Lung (tissue), 12 donors: ENCODE results near the gene TAPBPL. TPM values are rescaled to one million over a fixed set of nuclear protein-coding genes. Genes with fewer than 3 reads are reported as not detected.

Source experiments
- ATAC-seq: fragments of 200-7000 bp; cut with Tn5 transposase; one replicate; pipeline ENCODE4 v1.9.1; 2020; ENCODE audit warnings: moderate number of reproducible peaks; ENCODE audit not compliant: insufficient read depth, low FRiP score
- DNase-seq, 3 donors: peaks; one replicate each; pipeline ENCODE4 v3.0.0-alpha.2; 2013 to 2017
- H3K27ac ChIP-seq, 2 donors: one replicate each; pipeline ENCODE4 v1.5.1; 2013; ENCODE audit warnings: mild to moderate bottlenecking in 2 of 2, moderate library complexity in 2 of 2, control low read depth in 1 of 2, inconsistent platforms in 1 of 2, low read depth in 1 of 2, low read length in 1 of 2
- H3K27me3 ChIP-seq, 3 donors: one replicate each; pipeline ENCODE4 v1.5.1; 2013; ENCODE audit warnings: low read length in 2 of 3; ENCODE audit not compliant: control insufficient read depth in 3 of 3, insufficient read depth in 3 of 3
- H3K36me3 ChIP-seq, 4 donors: one replicate each; pipeline ENCODE4 v1.5.1; 2013; ENCODE audit warnings: low read length in 4 of 4, mild to moderate bottlenecking in 1 of 4, moderate library complexity in 1 of 4; ENCODE audit not compliant: control insufficient read depth in 4 of 4, insufficient read depth in 4 of 4
- H3K4me1 ChIP-seq, 5 donors: one replicate each; pipeline ENCODE4 v1.5.1; 2013; ENCODE audit warnings: low read length in 5 of 5, mild to moderate bottlenecking in 2 of 5, moderate library complexity in 1 of 5; ENCODE audit not compliant: control insufficient read depth in 5 of 5, insufficient read depth in 5 of 5
- H3K4me3 ChIP-seq: one replicate; pipeline ENCODE4 v1.5.1; 2013; ENCODE audit warnings: mild to moderate bottlenecking, control low read depth, moderate library complexity
- H3K9ac ChIP-seq, 2 donors: one replicate each; pipeline ENCODE4 v1.5.1; 2013; ENCODE audit warnings: low read length in 2 of 2, control low read depth in 1 of 2; ENCODE audit not compliant: insufficient read depth in 1 of 2
- H3K9me3 ChIP-seq, 4 donors: one replicate each; pipeline ENCODE4 v1.5.1; 2013; ENCODE audit warnings: low read length in 3 of 4, mild to moderate bottlenecking in 1 of 4, moderate library complexity in 1 of 4; ENCODE audit not compliant: control insufficient read depth in 4 of 4, insufficient read depth in 3 of 4
- WGBS, 2 donors: extraction: QIAGEN DNeasy Blood & Tissue Kit; methylation state at CpG; one replicate each; pipeline ENCODE4 v1.1.7; 2013; 5-methylcytosine and 5-hydroxymethylcytosine counted together
- polyA plus RNA-seq, 2 donors: library from polyadenylated mRNA; stranded (reverse); fragments of 200-250 nt; gene quantifications; one replicate each; pipeline ENCODE4 v1.2.1, GENCODE V29; 2013
- total RNA-seq, 2 donors: library from RNA; depleted of rRNA in 1 of 2; stranded (reverse); fragments of >200 nt in 1 of 2; gene quantifications; one replicate each; pipeline ENCODE4 v1.2.1, GENCODE V29; 2014 to 2021
- TF ChIP-seq, protein P1 (sequence below): IDR thresholded peaks from 2 replicates; pipeline ENCODE4 v1.5.1; 2012; ENCODE audit warnings: mild to moderate bottlenecking; ENCODE audit errors: control extremely low read depth, extremely low read depth
- donor health status: control.
- donor health status: control.
- donor health status: Bipolar disorder and iron deficiency.
- donor health status: healthy.
- donor health status: DM: yes; HTN: yes; CAD: no.

TAPBPL gene
- total and polyA plus RNA-seq, 4 donors = 11.2 to 28.2 (median 27.1) TPM

DNA sequence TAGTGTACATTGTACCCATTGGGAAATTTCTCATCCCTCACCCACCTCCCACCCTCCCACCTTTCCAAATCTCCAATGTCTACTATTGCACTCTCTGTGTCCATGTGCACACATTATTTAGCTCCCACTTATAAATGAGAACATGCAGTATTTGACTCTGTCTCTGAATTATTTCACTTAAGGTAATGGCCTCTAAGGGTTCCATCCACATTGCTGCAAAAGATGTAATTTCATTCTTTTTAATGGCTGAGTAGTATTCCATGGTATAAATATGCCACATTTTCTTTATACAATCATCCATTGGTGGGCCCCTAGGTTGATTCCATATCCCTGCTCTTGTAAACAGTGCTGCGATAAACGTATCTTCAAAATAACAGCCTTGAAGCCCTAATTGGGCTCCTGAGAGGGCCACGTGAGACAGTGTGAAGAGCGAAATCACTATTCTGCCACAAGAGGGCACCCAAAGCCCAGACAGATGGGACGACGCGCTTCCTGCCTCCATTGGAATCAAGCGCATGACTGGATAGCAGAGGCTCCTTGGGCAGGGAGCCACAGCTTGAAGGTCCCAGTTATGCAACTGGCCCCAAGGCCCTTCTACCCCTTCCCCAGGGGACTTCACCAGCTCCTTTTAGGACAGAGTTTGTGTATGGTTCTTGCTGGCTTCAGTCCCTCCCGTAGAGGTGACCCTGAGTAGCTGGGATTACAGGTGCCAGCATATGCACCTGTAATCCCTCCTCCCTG is 28.4 kb upstream of the TAPBPL start:
- DNase-seq (peak; percentile 83 to 93 (median 92)), ATAC-seq (peak; percentile 89)
- H3K9ac ChIP-seq = no peak overlapping the region
- TF ChIP-seq, protein P1, sequence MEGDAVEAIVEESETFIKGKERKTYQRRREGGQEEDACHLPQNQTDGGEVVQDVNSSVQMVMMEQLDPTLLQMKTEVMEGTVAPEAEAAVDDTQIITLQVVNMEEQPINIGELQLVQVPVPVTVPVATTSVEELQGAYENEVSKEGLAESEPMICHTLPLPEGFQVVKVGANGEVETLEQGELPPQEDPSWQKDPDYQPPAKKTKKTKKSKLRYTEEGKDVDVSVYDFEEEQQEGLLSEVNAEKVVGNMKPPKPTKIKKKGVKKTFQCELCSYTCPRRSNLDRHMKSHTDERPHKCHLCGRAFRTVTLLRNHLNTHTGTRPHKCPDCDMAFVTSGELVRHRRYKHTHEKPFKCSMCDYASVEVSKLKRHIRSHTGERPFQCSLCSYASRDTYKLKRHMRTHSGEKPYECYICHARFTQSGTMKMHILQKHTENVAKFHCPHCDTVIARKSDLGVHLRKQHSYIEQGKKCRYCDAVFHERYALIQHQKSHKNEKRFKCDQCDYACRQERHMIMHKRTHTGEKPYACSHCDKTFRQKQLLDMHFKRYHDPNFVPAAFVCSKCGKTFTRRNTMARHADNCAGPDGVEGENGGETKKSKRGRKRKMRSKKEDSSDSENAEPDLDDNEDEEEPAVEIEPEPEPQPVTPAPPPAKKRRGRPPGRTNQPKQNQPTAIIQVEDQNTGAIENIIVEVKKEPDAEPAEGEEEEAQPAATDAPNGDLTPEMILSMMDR = peak; percentile 89
- H3K9me3 ChIP-seq = no peaks in the 10 kb centered on the region
- no peaks in the 10 kb centered on the region for H3K27me3 ChIP-seq
- H3K4me1 ChIP-seq = peaks cover 0 to 3% (median 0%) of the 10 kb centered on the region in 5 donors
- no peak overlapping the region for H3K4me3 ChIP-seq
- peak overlapping the region in 1 of 2 donors; percentile 1 for H3K27ac ChIP-seq
- H3K36me3 ChIP-seq = no peaks in the 10 kb centered on the region
- 5 to 6% methylated on average over 9 of the region's 9 CpGs for WGBS, 2 donors

DNA sequence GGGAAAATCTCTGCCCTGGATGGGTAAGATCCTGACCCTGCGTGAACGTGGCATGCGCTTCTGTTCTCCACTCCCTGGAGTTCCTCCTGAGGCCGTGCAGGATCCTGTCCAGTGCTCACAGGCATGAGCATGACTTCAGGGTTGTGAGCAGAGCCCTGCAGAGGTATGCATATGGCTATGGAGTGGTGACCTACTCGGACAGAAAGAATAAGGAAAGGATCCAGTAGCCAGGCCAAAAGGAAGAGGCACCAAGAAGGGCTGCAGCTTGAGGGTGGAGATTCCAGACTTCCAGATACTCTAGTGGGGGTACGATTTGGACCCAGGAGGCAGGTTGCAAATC is 27.9 kb upstream of the TAPBPL start:
- no peak for ATAC-seq
- DNase-seq = no peak
- TF ChIP-seq, protein P1 = no peak
- Histone ChIP-seq H3K9ac (no peak overlapping the region), H3K36me3 (no peaks in the 10 kb centered on the region), H3K27me3 (no peaks in the 10 kb centered on the region), H3K9me3 (no peaks in the 10 kb centered on the region), H3K4me1 (peaks cover 0 to 3% (median 0%) of the 10 kb centered on the region in 5 donors), H3K27ac (peak overlapping the region in 1 of 2 donors; percentile 1), H3K4me3 (no peak overlapping the region)
- 50 to 67% methylated on average over 6 of the region's 6 CpGs for WGBS, 2 donors

DNA sequence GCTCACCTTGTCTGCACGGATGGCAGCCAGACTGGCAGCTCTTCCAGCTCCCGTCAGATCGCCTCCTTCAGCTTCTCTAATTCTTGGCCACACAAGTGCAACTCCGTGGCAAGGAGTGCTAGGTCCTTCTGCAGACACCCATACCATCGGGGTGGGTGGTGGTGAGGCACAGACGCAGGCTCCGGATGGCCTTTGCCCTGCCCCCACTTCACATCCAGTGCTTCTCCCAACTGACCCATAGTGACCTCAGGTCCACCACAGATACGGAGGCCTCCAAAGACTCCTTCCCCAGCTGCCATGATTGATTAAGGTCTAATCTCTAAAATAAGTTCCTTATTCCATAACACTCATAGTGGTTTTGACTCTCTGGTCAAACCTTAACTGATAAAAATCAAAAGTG is 27.0 kb upstream of the TAPBPL start:
- Histone ChIP-seq H3K9ac (no peak overlapping the region), H3K27ac (no peak overlapping the region), H3K9me3 (no peaks in the 10 kb centered on the region), H3K4me1 (peaks cover 0 to 3% (median 0%) of the 10 kb centered on the region in 5 donors), H3K27me3 (no peaks in the 10 kb centered on the region), H3K4me3 (no peak overlapping the region), H3K36me3 (no peaks in the 10 kb centered on the region)
- no peak for ATAC-seq
- TF ChIP-seq, protein P1 = no peak
- DNase-seq = no peak
- WGBS, 2 donors = 73 to 85% methylated on average over 8 of the region's 8 CpGs
